HepG2 (cell line): Measurements from ENCODE around the gene NOL4L. TPM values are rescaled to one million over a fixed set of nuclear protein-coding genes. Genes with fewer than 3 reads are reported as not detected.
A peak's percentile ranks its signal among the peaks of the same experiment; 100 is the strongest.

Experiments used
- ATF7 ChIP-seq, 2 experiments: fragments of 450-650 bp in 1 of 2; sonication (generic) in 1 of 2; formaldehyde crosslinking in 1 of 2; IDR thresholded peaks; 2 replicates each; pipeline versions ENCODE4 v1.4.0 to v1.6.1; 2016 to 2020; ENCODE audit warnings: antibody characterized with exemption in 1 of 2, mild to moderate bottlenecking in 1 of 2, missing genetic modification reagents in 1 of 2
- BCLAF1 ChIP-seq: fragments of 450-650 bp; IDR thresholded peaks from 2 replicates; pipeline ENCODE4 v1.6.1; 2017; ENCODE audit warnings: mild to moderate bottlenecking
- CAMTA2 ChIP-seq: sonication (generic); formaldehyde crosslinking; IDR thresholded peaks from 2 replicates; pipeline ENCODE4 v1.4.0; 2020; ENCODE audit warnings: mild to moderate bottlenecking, missing genetic modification reagents, borderline replicate concordance
- CEBPG ChIP-seq: IDR thresholded peaks from 2 replicates; pipeline ENCODE4 v1.6.1; 2016
- CREBL2 ChIP-seq: sonication (generic); formaldehyde crosslinking; IDR thresholded peaks from 2 replicates; pipeline ENCODE4 v1.8.1; 2023; ENCODE audit warnings: missing genetic modification reagents, mild to moderate bottlenecking, borderline replicate concordance
- MXD3 ChIP-seq: IDR thresholded peaks from 2 replicates; pipeline ENCODE4 v1.6.1; 2016; ENCODE audit warnings: mild to moderate bottlenecking, missing biosample characterization, missing genetic modification reagents
- NFATC3 ChIP-seq: sonication (generic); formaldehyde crosslinking; IDR thresholded peaks from 2 replicates; pipeline ENCODE4 v1.5.1; 2020; ENCODE audit warnings: mild to moderate bottlenecking, missing genetic modification reagents
- RFX3 ChIP-seq: IDR thresholded peaks from 2 replicates; pipeline ENCODE4 v1.6.1; 2016; ENCODE audit warnings: missing biosample characterization, missing genetic modification reagents
- RFXANK ChIP-seq: IDR thresholded peaks from 2 replicates; pipeline ENCODE4 v1.6.1; 2016
- SMARCE1 ChIP-seq: fragments of 450-650 bp; IDR thresholded peaks from 2 replicates; pipeline ENCODE4 v1.6.1; 2017; ENCODE audit warnings: borderline replicate concordance
- SNAI1 ChIP-seq: sonication (generic); formaldehyde crosslinking; IDR thresholded peaks from 2 replicates; pipeline ENCODE4 v1.5.0; 2020; ENCODE audit warnings: mild to moderate bottlenecking, missing genetic modification reagents, borderline replicate concordance
- TEF ChIP-seq: sonication (generic); formaldehyde crosslinking; IDR thresholded peaks from 2 replicates; pipeline ENCODE4 v1.5.0; 2020; ENCODE audit warnings: missing genetic modification reagents
- TOPORS ChIP-seq: sonication (generic); formaldehyde crosslinking; IDR thresholded peaks from 2 replicates; pipeline ENCODE4 v1.8.0; 2023; ENCODE audit warnings: mild to moderate bottlenecking, missing genetic modification reagents
- ZBTB8A ChIP-seq: sonication (generic); formaldehyde crosslinking; IDR thresholded peaks from 2 replicates; pipeline ENCODE4 v1.4.0; 2020; ENCODE audit warnings: mild to moderate bottlenecking, low read depth, missing genetic modification reagents, borderline replicate concordance
- ZNF234 ChIP-seq: sonication (generic); formaldehyde crosslinking; conservative IDR thresholded peaks from 2 replicates; pipeline ENCODE4 v1.5.1; 2020; ENCODE audit warnings: mild to moderate bottlenecking, missing genetic modification reagents
- ZNF24 ChIP-seq: fragments of 450-650 bp; IDR thresholded peaks from 2 replicates; pipeline ENCODE4 v1.6.1; 2017; ENCODE audit warnings: antibody characterized with exemption, mild to moderate bottlenecking
- ZNF530 ChIP-seq: sonication (generic); formaldehyde crosslinking; IDR thresholded peaks from 2 replicates; pipeline ENCODE4 v1.5.0; 2020; ENCODE audit warnings: low read depth, mild to moderate bottlenecking, missing genetic modification reagents
- ZNF724P ChIP-seq: sonication (generic); formaldehyde crosslinking; IDR thresholded peaks from 2 replicates; pipeline ENCODE4 v1.8.0; 2022; ENCODE audit warnings: missing genetic modification reagents, borderline replicate concordance
- ZSCAN25 ChIP-seq: sonication (generic); formaldehyde crosslinking; IDR thresholded peaks from 2 replicates; pipeline ENCODE4 v1.8.0; 2022; ENCODE audit warnings: mild to moderate bottlenecking, missing genetic modification reagents
- polyA plus RNA-seq, 8 experiments: library from polyadenylated mRNA; depleted of rRNA in 3 of 8; stranded (reverse) in 7 of 8; unstranded in 1 of 8; fragments of >200 nt; fragmentation: Illumina TruSeq in 4 of 8; extraction: Trizol in 4 of 8; gene quantifications; 2 replicates each; pipeline versions ENCODE4 v1.2.1 to v1.2.3, GENCODE V29; 2011 to 2016; ENCODE audit warnings: low read depth in 4 of 8, missing spikeins in 1 of 8, mixed read lengths in 1 of 8; ENCODE audit not compliant: insufficient read depth in 1 of 8
- total RNA-seq, 5 experiments: library from RNA; depleted of rRNA; stranded (reverse); fragments of >200 nt; fragmentation: Illumina TruSeq; extraction: Trizol; gene quantifications; 2 replicates each; pipeline ENCODE4 v1.2.3, GENCODE V29; 2016; ENCODE audit warnings: low read depth in 1 of 5
- TF ChIP-seq, protein P1 (sequence below): sonication (generic); formaldehyde crosslinking; IDR thresholded peaks from 2 replicates; pipeline ENCODE4 v1.5.1; 2020; ENCODE audit warnings: mild to moderate bottlenecking, missing genetic modification reagents, borderline replicate concordance

Gene NOL4L
- total and polyA plus RNA-seq, 2 of the 13 experiments (the other 11 are each of a cell fraction or from before 2014, with no cell fraction given), result 16.6 to 35.4 TPM

GRCh38 chr20:32582659-32583580 lies 2.2 kb downstream of the NOL4L start (continued):
- TF ChIP-seq, protein P1, sequence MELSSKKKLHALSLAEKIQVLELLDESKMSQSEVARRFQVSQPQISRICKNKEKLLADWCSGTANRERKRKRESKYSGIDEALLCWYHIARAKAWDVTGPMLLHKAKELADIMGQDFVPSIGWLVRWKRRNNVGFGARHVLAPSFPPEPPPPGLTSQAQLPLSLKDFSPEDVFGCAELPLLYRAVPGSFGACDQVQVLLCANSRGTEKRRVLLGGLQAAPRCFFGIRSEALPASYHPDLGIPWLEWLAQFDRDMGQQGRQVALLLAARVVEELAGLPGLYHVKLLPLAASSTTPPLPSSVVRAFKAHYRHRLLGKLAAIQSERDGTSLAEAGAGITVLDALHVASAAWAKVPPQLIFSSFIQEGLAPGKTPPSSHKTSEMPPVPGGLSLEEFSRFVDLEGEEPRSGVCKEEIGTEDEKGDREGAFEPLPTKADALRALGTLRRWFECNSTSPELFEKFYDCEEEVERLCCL, result no peak
- TF ChIP-seq TOPORS (peak; percentile 76; the same call in 1 of the 2 replicates), RFX3 (no peak), ZBTB8A (CRISPR knock-in tag) (no peak), SNAI1 (CRISPR knock-in tag) (no peak), SMARCE1 (no peak), ZNF24 (no peak), ZNF234 (CRISPR knock-in tag) (peak; percentile 40; the same call in 1 of the 2 replicates), NFATC3 (CRISPR knock-in tag) (no peak), BCLAF1 (no peak), CEBPG (CRISPR knock-in tag) (no peak), ZSCAN25 (CRISPR knock-in tag) (peak; percentile 68; the same call in 1 of the 2 replicates), ZNF724P (CRISPR knock-in tag) (no peak), MXD3 (no peak), TEF (no peak), ZNF530 (CRISPR knock-in tag) (no peak), CAMTA2 (CRISPR knock-in tag) (no peak), RFXANK (CRISPR knock-in tag) (no peak), ATF7 (IDR thresholded peaks at IDR 0.05) (no peak), ATF7 (CRISPR knock-in tag; IDR thresholded peaks at IDR 0.05) (no peak), CREBL2 (CRISPR knock-in tag) (no peak)
